Ammon's horn (tissue), 1 donor: ENCODE results near the gene MYH9.

ENCODE experiments used
- DNase-seq: peaks from one replicate; pipeline ENCODE4 v3.0.0-alpha.2; 2016; ENCODE audit warnings: low spot score

MYH9 gene

DNA sequence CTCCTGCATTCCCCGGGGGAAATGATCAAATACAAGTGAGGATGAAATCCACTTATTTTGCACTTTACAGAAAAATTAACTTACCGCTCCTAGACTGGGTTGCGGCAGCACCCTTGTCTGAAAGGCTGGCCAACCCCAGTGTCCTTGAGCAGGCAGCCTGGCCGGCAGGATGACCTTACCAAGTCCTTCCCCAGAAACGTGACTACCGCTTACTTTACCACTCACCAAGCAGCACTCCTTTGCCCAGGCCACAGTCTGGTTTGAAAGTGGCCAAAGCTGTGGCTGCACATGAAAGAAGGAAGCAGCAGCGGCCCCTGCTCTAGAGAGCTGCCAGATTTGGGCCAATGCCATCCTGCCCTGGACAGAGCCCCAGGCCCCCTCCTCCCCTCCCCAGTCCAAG is 20.3 kb downstream of the MYH9 start:
- no peak for DNase-seq

DNA sequence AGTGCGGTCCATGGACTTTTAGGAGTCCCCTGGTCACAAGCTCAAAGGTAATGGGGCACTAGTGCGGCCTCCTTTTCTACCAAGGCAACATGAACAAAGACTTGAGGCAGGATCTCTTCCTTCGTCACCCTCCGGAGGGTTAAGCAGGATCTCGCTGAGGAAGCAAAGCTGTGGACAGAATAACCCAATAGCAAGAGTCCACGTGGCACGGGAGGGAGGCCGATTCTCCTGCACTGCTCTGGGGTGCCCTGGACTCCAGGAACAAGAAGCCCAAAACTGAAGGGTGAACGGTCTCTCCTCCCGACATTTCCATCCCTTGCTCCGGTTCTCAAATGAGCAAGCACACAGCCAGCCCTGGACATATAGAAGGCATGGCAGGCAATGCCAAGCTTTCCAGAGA is 20.7 kb downstream of the MYH9 start:
- no peak for DNase-seq

DNA sequence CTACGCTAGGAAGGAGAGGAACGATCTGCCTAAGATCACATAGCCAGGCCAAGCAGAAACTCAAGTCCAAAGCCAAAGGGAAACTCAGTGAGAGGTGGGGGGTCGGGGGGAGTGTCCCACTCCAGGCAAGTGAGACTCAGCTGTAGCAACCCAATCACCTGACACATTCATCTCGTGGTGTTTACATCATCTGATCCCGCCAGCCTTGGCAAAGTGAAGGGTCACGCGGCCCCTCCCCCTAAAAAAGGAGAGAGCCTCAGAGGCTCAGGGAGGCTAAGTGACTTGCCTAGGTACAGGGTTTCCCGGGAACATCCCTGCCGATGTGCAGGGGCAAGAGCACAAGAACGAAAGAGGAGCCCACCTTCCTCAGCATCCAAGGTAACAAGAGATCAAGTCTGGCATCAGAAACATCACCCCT is 21.5 kb downstream of the MYH9 start:
- DNase-seq = no peak

DNA sequence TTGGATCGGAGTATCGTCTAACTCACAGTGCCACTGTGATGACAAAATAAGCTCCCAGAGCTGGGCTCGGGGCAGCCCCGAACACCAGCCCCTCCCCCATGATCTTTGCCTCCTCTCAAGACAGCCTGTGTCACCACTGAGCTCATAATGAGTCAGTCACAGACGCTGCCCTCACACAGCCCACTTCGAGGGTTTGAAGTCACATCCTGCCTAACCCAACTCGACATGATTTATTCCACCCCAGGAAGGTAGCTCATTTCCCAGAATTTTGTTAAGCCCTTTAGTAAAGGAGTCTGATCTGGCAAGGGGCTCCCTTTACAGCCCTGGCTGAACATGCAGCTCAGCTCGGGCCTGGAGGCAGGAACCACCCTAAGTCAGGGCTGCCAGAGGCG is 22.8 kb downstream of the MYH9 start:
- no peak for DNase-seq

DNA sequence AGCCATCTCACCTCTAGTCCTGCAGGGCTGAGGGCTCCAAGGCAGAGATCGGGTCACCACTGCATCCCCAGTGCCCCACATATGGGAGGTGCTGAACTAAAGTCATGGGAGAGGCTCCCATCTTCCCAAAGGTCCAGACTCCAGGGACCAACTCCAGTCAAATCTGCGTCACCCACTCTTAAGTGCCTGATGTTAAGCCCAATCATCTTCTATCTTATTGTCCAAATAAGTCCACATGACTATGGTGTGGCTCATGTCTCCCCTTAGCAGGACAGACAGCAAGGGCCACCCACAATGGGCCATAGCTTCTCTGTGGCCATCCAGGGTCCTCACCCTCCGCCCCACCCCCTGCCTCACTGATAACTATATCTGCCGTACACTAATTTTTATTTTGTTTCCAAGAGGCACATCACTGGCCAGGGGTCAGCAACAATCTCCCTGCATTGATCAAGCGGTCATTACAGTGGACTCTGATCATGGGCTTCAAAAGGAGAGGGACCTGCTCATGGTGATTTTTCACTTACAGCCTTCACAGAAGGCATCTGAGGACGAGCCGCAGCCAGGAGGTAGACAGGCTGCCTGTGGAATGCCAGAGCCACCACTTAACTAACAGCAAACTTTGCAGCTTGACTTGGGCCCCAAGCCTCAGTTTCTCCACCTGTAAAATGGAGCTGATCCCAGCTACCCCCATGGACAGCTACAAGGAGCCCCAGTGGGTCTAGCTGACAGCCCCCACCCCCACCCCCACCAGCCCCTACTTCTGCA is 23.3 kb downstream of the MYH9 start:
- no peak for DNase-seq

GRCh38 chr22:36363349-36363981 is 24.3 kb downstream of the MYH9 start:
- no peak for DNase-seq

- no peak for DNase-seq
These were observed 24.8 kb downstream of the MYH9 start for GRCh38 chr22:36362932-36363331.

DNA sequence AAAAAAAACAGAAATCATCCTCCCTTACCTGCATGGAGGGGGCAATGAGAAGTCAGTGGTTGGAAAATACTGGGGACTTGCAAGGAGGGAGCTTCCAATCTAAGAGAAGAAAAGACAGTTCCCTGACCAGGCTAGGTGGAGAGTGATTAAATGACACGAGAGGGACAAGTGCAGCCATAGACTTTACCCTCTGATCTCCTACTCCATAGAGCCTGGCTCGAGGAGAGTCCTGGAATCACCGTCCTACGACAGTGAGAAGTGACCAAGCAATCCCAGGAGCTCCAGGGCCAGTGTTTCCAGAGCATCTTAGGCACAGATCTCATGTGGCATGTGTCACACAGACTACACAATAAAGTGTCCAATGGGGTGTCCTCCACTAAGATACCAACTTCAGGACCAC is 25.7 kb downstream of the MYH9 start:
- no peak for DNase-seq

DNA sequence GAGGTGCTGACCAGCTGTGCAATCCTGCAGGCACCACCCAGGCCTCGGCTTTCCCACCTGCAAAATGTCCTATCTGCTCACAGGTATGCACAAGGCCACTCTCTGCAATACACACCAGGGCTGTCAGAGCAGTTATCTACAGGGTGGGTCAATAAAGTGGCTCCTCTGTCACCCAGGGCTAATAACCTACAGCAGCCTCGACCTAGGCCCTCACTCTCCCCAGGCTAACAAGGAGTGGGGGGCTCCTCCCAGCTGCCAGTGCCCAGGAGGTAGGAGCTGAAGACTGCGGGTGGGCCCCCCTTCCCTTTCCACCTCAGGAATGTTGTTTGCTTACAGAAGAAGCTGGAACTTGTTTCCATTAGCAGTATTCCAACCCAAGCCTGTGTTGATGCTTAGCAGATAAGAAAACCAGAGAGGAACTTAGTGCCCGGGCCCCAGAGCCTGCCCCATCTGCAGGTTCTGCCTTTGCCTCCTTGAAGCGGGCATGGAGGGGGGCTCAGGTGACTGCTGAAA is 26.8 kb downstream of the MYH9 start:
- no peak for DNase-seq

- DNase-seq = no peak
These were observed 27.8 kb downstream of the MYH9 start for GRCh38 chr22:36360011-36360410.

GRCh38 chr22:36359470-36359996 is 28.2 kb downstream of the MYH9 start:
- no peak for DNase-seq

DNA sequence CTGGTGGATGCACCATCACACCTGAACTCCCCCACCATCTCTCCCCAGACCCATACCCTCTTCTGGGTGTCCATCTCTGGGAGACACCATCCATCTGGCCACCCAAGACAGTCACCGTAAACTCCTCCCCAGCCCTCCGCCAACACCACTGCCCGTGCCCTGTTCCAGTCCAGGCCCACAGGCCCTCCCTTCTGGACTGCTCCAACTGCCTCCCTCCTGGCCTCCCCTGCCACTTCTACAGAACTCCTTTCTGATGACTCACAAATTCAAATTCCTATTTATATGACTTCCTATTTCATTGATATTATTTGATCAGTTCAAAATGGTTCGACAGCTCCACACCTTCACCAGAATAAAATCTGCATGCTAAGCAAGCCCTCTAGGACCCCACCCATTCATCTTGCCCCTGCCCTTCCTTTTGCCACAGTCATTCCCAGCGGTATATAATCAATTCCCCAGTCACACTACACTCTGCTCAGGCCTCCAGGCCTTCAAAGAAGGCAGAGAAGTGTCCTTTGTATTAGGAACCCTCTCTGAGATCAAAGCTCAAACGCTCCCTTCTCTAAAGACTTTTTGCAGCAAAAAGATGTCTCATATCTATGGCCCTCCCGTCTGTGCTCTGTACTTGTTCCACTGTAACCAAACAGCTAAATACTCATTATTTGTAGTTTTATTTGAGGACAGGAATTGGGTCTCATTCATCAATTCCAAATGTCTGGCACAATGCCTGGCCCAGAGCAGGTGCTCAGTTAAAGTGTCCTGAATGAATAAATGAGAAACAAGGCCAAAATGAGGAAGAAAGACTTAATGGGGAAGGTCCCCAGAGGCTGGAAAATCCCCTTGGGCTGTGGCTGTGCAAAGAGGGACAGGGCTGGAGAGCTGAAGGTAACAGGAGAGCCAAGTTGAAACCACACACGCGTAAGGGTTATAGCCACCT is 29.0 kb downstream of the MYH9 start:
- DNase-seq = no peak

GRCh38 chr22:36356708-36357624 is 30.8 kb downstream of the MYH9 start:
- no peak for DNase-seq

DNA sequence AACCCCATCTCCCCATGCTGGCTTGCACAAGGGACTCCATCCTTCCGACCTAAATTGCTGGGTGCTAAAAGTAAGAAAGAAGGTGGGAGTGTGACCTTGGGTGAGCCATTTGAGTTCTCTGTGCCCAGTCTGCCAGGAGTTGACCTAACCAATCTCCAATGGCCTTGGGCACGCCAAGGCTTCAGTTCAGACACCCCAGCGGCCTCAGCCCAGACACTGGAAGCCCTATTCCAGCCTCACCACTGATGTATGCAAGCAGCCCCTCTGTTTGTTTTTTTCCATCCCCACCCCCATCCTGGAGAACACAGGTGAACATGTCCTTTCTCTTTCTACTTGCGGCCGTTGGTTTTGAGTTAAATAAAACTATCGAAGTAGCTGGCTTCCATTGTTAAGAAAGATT is 31.9 kb downstream of the MYH9 start:
- no peak for DNase-seq

DNA sequence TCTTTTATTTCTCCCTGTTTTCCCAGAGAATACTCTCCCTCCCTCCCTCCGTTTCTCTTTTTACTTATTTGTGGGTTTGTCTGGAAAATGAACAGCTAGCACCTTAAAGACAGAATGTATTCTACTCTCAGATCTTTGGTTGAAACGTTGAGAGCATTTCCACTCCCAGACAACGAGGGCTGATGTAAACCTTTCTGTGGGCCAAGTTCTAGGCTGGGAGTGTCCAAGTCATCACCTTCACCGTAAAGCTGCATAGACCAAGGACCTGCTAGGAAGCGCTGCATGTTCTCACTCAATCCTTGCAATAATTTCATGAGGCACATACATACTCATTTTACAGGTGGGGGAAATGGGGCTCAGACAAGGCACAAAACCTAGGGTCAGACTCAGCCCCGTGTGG is 32.4 kb downstream of the MYH9 start:
- no peak for DNase-seq

GRCh38 chr22:36352803-36353507 is 34.8 kb downstream of the MYH9 start:
- DNase-seq = no peak

DNA sequence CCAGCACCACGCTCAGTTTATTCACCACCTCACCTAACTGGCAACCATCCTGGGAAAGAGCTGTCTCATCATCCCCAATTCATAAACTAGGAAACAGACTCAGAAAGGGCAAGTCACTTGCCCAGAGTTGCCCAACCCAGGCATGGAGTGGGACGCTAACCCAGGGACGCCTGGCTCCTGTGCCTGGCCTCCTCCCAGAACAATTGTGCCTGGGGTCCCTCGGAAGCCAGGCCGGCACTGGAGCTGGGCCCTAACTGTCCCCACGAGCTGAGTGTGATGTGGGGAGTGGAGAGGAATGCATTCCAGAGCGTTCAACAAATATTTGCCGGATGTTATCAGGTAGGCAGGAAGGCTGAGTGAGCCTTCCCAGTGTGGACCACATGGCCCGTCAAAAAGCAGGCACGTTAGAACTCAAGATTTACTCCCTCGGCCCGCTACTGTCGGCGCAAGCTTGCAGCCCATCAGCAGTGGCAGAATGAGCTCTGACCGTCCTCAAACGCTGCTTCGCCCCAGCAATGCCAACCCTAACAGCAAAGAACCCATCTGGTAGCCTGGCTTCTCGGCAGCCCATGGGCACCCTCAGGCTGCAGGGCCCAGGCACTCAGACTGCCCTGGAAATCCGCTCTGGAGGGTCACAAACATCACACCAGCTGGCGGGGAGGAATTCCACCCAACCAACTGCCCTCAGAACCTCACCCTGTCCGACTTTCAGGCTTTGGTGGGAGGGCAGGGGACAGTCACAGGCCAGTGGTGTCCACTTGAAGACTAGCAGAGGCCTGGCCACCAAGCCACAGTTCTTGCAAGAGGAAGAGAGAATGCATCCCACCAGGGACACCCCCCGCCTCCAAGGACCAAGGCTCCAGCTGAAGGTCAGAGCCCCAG is 35.6 kb downstream of the MYH9 start:
- no peak for DNase-seq

- no peak for DNase-seq
These were observed 36.8 kb downstream of the MYH9 start for GRCh38 chr22:36350751-36351594.

DNA sequence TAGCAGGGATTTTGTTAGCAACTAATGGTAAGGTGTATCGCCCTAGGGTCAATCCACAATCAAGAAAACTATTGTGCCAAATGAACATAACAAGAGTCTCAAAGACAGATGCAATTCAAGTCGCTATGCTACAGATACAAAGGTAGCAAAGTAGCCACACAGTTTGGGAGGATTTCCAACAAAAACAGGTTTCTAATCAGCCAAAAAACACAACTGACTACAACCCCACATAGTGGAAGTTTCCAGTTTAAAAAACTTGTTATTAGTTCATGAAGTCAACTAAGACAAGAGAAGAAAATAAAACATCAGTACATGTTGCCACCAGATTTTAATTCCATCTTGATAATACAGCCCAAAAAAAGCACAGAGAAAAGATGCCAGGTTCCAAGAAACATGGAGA is 38.0 kb downstream of the MYH9 start:
- no peak for DNase-seq
